HepG2 (cell line): Measurements from ENCODE around the gene CIAPIN1. TPM values are rescaled to one million over a fixed set of nuclear protein-coding genes. Genes with fewer than 3 reads are reported as not detected.

Experiments used
- DBP ChIP-seq: sonication (generic); formaldehyde crosslinking; IDR thresholded peaks from 2 replicates; pipeline ENCODE4 v1.4.0; 2020; ENCODE audit warnings: missing genetic modification reagents; ENCODE audit errors: not compliant biosample characterization
- HHEX ChIP-seq: IDR thresholded peaks from 2 replicates; pipeline ENCODE4 v1.6.1; 2016; ENCODE audit warnings: control low read depth
- NFKBIZ ChIP-seq: IDR thresholded peaks from 2 replicates; pipeline ENCODE4 v1.6.1; 2018; ENCODE audit warnings: missing genetic modification reagents, missing compliant biosample characterization
- NFYB ChIP-seq: sonication (generic); formaldehyde crosslinking; IDR thresholded peaks from 2 replicates; pipeline ENCODE4 v1.4.0; 2020; ENCODE audit warnings: missing genetic modification reagents
- PBX2 ChIP-seq: IDR thresholded peaks from 2 replicates; pipeline ENCODE4 v1.6.1; 2016; ENCODE audit warnings: control low read depth
- PRPF4 ChIP-seq: fragments of 200-400 bp; formaldehyde crosslinking; IDR thresholded peaks from 2 replicates; pipeline ENCODE4 v1.6.1; 2016; ENCODE audit warnings: low read length, low read depth; ENCODE audit not compliant: poor library complexity, severe bottlenecking
- RCOR2 ChIP-seq: IDR thresholded peaks from 2 replicates; pipeline ENCODE4 v1.6.1; 2016; ENCODE audit warnings: missing biosample characterization, missing genetic modification reagents
- RNF219 ChIP-seq: sonication (generic); formaldehyde crosslinking; IDR thresholded peaks from 2 replicates; pipeline ENCODE4 v1.5.0; 2020; ENCODE audit warnings: mild to moderate bottlenecking, missing genetic modification reagents
- THAP8 ChIP-seq: sonication (generic); formaldehyde crosslinking; IDR thresholded peaks from 2 replicates; pipeline ENCODE4 v1.5.1; 2020; ENCODE audit warnings: missing genetic modification reagents, mild to moderate bottlenecking, borderline replicate concordance
- ZFP82 ChIP-seq: sonication (generic); formaldehyde crosslinking; IDR thresholded peaks from 2 replicates; pipeline ENCODE4 v1.5.1; 2020; ENCODE audit warnings: mild to moderate bottlenecking, missing genetic modification reagents, borderline replicate concordance
- ZNF142 ChIP-seq: sonication (generic); formaldehyde crosslinking; IDR thresholded peaks from 2 replicates; pipeline ENCODE4 v1.4.0; 2020; ENCODE audit warnings: missing genetic modification reagents
- ZNF3 ChIP-seq: IDR thresholded peaks from 2 replicates; pipeline ENCODE4 v1.7.0; 2017; ENCODE audit warnings: inconsistent platforms
- ZNF510 ChIP-seq: sonication (generic); formaldehyde crosslinking; IDR thresholded peaks from 2 replicates; pipeline ENCODE4 v1.4.0; 2020; ENCODE audit warnings: low read depth, mild to moderate bottlenecking, missing genetic modification reagents
- ZNF512 ChIP-seq: sonication (generic); formaldehyde crosslinking; IDR thresholded peaks from 2 replicates; pipeline ENCODE4 v1.4.0; 2020; ENCODE audit warnings: mild to moderate bottlenecking, missing genetic modification reagents
- polyA plus RNA-seq, 8 experiments: library from polyadenylated mRNA; depleted of rRNA in 3 of 8; stranded (reverse) in 7 of 8; unstranded in 1 of 8; fragments of >200 nt; fragmentation: Illumina TruSeq in 4 of 8; extraction: Trizol in 4 of 8; gene quantifications; 2 replicates each; pipeline versions ENCODE4 v1.2.1 to v1.2.3, GENCODE V29; 2011 to 2016; ENCODE audit warnings: low read depth in 4 of 8, missing spikeins in 1 of 8, mixed read lengths in 1 of 8; ENCODE audit not compliant: insufficient read depth in 1 of 8
- total RNA-seq, 5 experiments: library from RNA; depleted of rRNA; stranded (reverse); fragments of >200 nt; fragmentation: Illumina TruSeq; extraction: Trizol; gene quantifications; 2 replicates each; pipeline ENCODE4 v1.2.3, GENCODE V29; 2016; ENCODE audit warnings: low read depth in 1 of 5

Gene CIAPIN1
- total and polyA plus RNA-seq, 2 of the 13 experiments (the other 11 are each of a cell fraction or from before 2014, with no cell fraction given) = 69.3 to 89.7 TPM

GRCh38 chr16:57462209-57462977 is 15.2 kb upstream of the CIAPIN1 start, which contains the start of gene POLR2C (continued):
- TF ChIP-seq ZNF510 (CRISPR knock-in tag) (peak; percentile 94; the same call in 1 of the 2 replicates), PBX2 (CRISPR knock-in tag) (no peak), NFKBIZ (CRISPR knock-in tag) (peak; percentile 92; the same call in 1 of the 2 replicates), ZNF142 (CRISPR knock-in tag) (peak; percentile 93), PRPF4 (no peak), HHEX (CRISPR knock-in tag) (no peak), ZFP82 (CRISPR knock-in tag) (no peak), ZNF3 (no peak), ZNF512 (peak; percentile 66; the same call in 1 of the 2 replicates), THAP8 (CRISPR knock-in tag) (0 out of 2 replicates have a peak, but pooled peaks have one; percentile 58), RNF219 (CRISPR knock-in tag) (no peak), RCOR2 (CRISPR knock-in tag) (peak; percentile 56; the same call in 1 of the 2 replicates), DBP (CRISPR knock-in tag) (peak; percentile 94), NFYB (no peak)
